AG04449 (cell line): ENCODE measurements around the gene EXOC2.

Source experiments
- CTCF ChIA-PET: fragments of 350-600 bp; formaldehyde crosslinking; extraction: SDS; loops from one replicate; lab custom pipeline; 2021; ENCODE audit warnings: antibody characterized with exemption; lab: Yijun Ruan, JAX
- POLR2A ChIA-PET: fragments of 400-600, 350-600 bp; formaldehyde crosslinking; extraction: SDS; loops from one replicate; lab custom pipeline; 2020; ENCODE audit warnings: antibody characterized with exemption, inconsistent platforms; lab: Yijun Ruan, JAX
- DNase-seq: peaks from one replicate; pipeline ENCODE4 v3.0.0-alpha.2; 2010; ENCODE audit warnings: low read depth, low spot score
- H3K4me3 ChIP-seq: 2 replicates; pipeline ENCODE4 v1.5.1; 2011; ENCODE audit warnings: low read depth, mild to moderate bottlenecking, control low read depth, low read length
- TF ChIP-seq, protein P1 (sequence below): IDR thresholded peaks from one replicate; pipeline ENCODE4 v1.5.1; 2011; ENCODE audit warnings: mild to moderate bottlenecking, moderate library complexity, low read length, control low read depth, inconsistent platforms; ENCODE audit not compliant: insufficient read depth; ENCODE audit errors: missing control alignments

The EXOC2 gene

GRCh38 chr6:489001-489400 lies 203.9 kb downstream of the EXOC2 start:
- CTCF ChIA-PET, result no interaction called here
- POLR2A ChIA-PET, result no interaction called here
- TF ChIP-seq, protein P1, sequence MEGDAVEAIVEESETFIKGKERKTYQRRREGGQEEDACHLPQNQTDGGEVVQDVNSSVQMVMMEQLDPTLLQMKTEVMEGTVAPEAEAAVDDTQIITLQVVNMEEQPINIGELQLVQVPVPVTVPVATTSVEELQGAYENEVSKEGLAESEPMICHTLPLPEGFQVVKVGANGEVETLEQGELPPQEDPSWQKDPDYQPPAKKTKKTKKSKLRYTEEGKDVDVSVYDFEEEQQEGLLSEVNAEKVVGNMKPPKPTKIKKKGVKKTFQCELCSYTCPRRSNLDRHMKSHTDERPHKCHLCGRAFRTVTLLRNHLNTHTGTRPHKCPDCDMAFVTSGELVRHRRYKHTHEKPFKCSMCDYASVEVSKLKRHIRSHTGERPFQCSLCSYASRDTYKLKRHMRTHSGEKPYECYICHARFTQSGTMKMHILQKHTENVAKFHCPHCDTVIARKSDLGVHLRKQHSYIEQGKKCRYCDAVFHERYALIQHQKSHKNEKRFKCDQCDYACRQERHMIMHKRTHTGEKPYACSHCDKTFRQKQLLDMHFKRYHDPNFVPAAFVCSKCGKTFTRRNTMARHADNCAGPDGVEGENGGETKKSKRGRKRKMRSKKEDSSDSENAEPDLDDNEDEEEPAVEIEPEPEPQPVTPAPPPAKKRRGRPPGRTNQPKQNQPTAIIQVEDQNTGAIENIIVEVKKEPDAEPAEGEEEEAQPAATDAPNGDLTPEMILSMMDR, result no peak
- no peak for DNase-seq
- no peak overlapping the region for H3K4me3 ChIP-seq

DNA sequence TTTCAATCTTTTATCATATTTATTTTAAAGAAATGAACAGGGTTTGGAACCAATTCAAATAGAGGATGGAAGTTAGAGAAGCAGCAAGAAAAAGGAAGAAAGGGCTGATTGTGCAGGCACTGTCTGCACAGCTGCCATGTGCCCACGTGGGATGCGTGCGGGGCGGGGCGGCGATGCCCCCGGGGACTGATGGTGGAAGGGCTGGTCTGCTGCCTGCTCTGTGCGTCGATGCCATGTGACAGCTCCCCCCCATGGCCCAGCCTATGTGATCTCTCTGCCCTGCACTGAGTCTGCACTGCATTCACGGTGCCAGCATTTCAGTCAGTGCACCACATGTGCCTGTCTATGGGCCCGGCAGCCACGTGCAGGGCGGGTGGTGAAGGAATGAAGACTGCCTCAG lies 205.0 kb downstream of the EXOC2 start:
- H3K4me3 ChIP-seq, result no peak overlapping the region
- TF ChIP-seq, protein P1, result no peak
- ChIA-PET CTCF (no interaction called here), POLR2A (no interaction called here)
- DNase-seq, result no peak

- CTCF ChIA-PET, result no interaction called here
- POLR2A ChIA-PET, result no interaction called here
- TF ChIP-seq, protein P1, result no peak
Observed at GRCh38 chr6:485655-486170, 207.2 kb downstream of the EXOC2 start.

DNA sequence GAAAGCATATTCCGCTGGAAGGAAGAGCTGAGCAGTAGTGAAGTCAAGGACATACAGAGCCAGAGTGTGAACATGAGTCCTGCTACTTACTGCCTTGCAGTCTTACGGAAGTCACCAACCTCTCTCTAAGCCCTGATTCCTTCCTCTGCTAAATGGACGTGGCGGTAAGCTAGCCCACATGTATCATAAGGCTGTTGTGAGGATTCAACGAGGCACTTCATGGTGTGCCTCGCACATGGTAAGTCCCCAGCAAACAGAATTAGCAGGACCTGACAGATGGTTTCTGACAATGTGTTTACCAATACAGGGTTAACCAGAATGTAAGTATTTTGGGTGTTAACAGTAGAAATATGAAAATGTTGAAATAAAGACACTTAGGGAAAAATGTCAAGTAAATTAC lies 208.2 kb downstream of the EXOC2 start:
- TF ChIP-seq, protein P1, result no peak
- H3K4me3 ChIP-seq, result no peak overlapping the region
- ChIA-PET POLR2A (no interaction called here), CTCF (no interaction called here)
- DNase-seq, result no peak

More at GRCh38 chr6:485655-486170, 207.2 kb downstream of the EXOC2 start:
- H3K4me3 ChIP-seq, result no peak overlapping the region
- DNase-seq, result no peak

GRCh38 chr6:484086-484745 lies 208.7 kb downstream of the EXOC2 start:
- H3K4me3 ChIP-seq, result no peak overlapping the region
- POLR2A ChIA-PET, result no interaction called here
- TF ChIP-seq, protein P1, result no peak
- no peak for DNase-seq
- CTCF ChIA-PET, result no interaction called here

- H3K4me3 ChIP-seq, result no peak overlapping the region
- POLR2A ChIA-PET, result no interaction called here
- TF ChIP-seq, protein P1, result no peak
- no peak for DNase-seq
- CTCF ChIA-PET, result no interaction called here
Observed at GRCh38 chr6:475314-475713, 217.6 kb downstream of the EXOC2 start.
